ENCODE data around the gene MBNL2. TPM values are rescaled to one million over a fixed set of nuclear protein-coding genes. Genes with fewer than 3 reads are reported as not detected.
A peak's percentile ranks its signal among the peaks of the same experiment; 100 is the strongest.

The MBNL2 gene
- total and polyA plus RNA-seq, 2 experiments from 2014 or later = 0.55 to 3.2 TPM

DNA sequence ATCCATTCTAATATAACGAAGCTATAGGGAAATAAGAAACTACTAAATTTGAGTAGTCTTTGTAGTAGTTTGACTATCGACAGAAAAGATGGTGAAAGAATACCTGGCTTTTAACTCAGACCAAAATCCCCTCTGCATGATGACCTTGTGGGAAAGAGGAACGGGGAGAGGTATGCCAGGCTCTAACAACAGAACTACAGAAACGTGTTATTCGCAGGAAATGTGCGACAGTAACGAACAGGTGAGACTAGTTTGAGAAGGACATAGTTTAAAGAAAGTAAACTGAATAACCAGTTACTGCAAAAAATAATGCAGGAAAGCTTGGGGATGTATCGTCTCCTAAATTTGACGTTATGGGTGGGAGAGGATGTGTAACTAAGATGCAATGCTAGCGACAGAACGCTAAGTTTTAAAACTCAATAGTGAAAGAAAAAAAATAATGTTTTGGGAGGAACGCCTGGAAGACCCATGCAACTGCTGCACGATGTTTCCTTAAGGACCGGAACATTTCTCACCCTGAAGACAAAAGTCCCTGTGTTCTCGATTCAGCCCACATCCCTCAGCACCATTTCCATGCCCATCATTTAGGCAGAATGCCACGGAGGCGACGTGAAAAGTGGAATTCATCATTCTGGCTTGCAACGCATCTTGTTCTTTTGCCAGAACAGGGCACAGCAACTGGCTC, 210.2 kb downstream of the MBNL2 start:
- H3K4me3 ChIP-seq = peak overlapping the region; percentile 55
- H2AFZ ChIP-seq = 0 out of 2 replicates have a peak overlapping the region, but pooled peaks have one; percentile 1
- Mint-ChIP-seq H3K36me3 (ENCODE audit: low read depth) (peaks cover 2% of the 10 kb centered on the region; the same call in 1 of the 3 replicates), H3K4me3 (peak overlapping the region; percentile 97), H3K4me1 (peaks cover 29% of the 10 kb centered on the region), H3K9me3 (0 out of 3 replicates have a peak, but pooled peaks cover 6% of the 10 kb centered on the region), H3K27ac (peak overlapping the region; percentile 94), H3K27me3 (ENCODE audit: insufficient read depth, low read depth, poor library complexity) (peaks cover 12% of the 10 kb centered on the region)
- TF ChIP-seq, protein P1, sequence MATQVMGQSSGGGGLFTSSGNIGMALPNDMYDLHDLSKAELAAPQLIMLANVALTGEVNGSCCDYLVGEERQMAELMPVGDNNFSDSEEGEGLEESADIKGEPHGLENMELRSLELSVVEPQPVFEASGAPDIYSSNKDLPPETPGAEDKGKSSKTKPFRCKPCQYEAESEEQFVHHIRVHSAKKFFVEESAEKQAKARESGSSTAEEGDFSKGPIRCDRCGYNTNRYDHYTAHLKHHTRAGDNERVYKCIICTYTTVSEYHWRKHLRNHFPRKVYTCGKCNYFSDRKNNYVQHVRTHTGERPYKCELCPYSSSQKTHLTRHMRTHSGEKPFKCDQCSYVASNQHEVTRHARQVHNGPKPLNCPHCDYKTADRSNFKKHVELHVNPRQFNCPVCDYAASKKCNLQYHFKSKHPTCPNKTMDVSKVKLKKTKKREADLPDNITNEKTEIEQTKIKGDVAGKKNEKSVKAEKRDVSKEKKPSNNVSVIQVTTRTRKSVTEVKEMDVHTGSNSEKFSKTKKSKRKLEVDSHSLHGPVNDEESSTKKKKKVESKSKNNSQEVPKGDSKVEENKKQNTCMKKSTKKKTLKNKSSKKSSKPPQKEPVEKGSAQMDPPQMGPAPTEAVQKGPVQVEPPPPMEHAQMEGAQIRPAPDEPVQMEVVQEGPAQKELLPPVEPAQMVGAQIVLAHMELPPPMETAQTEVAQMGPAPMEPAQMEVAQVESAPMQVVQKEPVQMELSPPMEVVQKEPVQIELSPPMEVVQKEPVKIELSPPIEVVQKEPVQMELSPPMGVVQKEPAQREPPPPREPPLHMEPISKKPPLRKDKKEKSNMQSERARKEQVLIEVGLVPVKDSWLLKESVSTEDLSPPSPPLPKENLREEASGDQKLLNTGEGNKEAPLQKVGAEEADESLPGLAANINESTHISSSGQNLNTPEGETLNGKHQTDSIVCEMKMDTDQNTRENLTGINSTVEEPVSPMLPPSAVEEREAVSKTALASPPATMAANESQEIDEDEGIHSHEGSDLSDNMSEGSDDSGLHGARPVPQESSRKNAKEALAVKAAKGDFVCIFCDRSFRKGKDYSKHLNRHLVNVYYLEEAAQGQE (IDR thresholded peaks at IDR 0.05; ENCODE audit: unreplicated experiment) = no peak
- TF ChIP-seq EZH2phosphoT487 (IDR thresholded peaks at IDR 0.05; ENCODE audit: unreplicated experiment) (no peak), POLR2AphosphoS5 (IDR thresholded peaks at IDR 0.05; ENCODE audit: low read depth) (no peak), EZH2 (IDR thresholded peaks at IDR 0.05; ENCODE audit: low read depth, unreplicated experiment) (no peak), JUNB (IDR thresholded peaks at IDR 0.05; ENCODE audit: unreplicated experiment) (no peak), ZNF331 (CRISPR knock-in tag; IDR thresholded peaks at IDR 0.05; ENCODE audit: low read depth) (no peak), CREB1 (CRISPR knock-in tag; IDR thresholded peaks at IDR 0.05; ENCODE audit: low read depth) (no peak), NANOG (IDR thresholded peaks at IDR 0.05; ENCODE audit: borderline replicate concordance) (no peak), STAT1 (IDR thresholded peaks at IDR 0.05; ENCODE audit: unreplicated experiment) (no peak), ZNF114 (CRISPR knock-in tag; IDR thresholded peaks at IDR 0.05) (no peak)
- TF ChIP-seq, protein P2, sequence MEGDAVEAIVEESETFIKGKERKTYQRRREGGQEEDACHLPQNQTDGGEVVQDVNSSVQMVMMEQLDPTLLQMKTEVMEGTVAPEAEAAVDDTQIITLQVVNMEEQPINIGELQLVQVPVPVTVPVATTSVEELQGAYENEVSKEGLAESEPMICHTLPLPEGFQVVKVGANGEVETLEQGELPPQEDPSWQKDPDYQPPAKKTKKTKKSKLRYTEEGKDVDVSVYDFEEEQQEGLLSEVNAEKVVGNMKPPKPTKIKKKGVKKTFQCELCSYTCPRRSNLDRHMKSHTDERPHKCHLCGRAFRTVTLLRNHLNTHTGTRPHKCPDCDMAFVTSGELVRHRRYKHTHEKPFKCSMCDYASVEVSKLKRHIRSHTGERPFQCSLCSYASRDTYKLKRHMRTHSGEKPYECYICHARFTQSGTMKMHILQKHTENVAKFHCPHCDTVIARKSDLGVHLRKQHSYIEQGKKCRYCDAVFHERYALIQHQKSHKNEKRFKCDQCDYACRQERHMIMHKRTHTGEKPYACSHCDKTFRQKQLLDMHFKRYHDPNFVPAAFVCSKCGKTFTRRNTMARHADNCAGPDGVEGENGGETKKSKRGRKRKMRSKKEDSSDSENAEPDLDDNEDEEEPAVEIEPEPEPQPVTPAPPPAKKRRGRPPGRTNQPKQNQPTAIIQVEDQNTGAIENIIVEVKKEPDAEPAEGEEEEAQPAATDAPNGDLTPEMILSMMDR (conservative IDR thresholded peaks at IDR 0.05; ENCODE audit: low read depth in 2 of 2) = no peak
- H4K20me1 ChIP-seq (replicated peaks; ENCODE audit: insufficient read depth) = no peaks in the 10 kb centered on the region
- ATAC-seq = no peak
- DNase-seq (ENCODE audit: low spot score) = no peak
- H3K36me3 ChIP-seq (ENCODE audit: insufficient read depth) = no peaks in the 10 kb centered on the region
- H3F3A ChIP-seq (replicated peaks; ENCODE audit: low read depth) = no peaks in the 10 kb centered on the region
- H3K79me2 ChIP-seq (replicated peaks; ENCODE audit: insufficient read depth) = peaks cover 28% of the 10 kb centered on the region
- H3K4me2 ChIP-seq = peak overlapping the region; percentile 85
- H3K4me1 ChIP-seq (ENCODE audit: insufficient read depth) = peaks cover 31% of the 10 kb centered on the region
- H3K27me3 ChIP-seq (ENCODE audit: insufficient read depth) = no peaks in the 10 kb centered on the region
- no peaks in the 10 kb centered on the region for H3K9me2 ChIP-seq (ENCODE audit: insufficient read depth)
- peak overlapping the region; percentile 21 for H3K27ac ChIP-seq (ENCODE audit: low read depth)
